OCI-LY1 (cell line): ENCODE measurements around the gene ITK.

Experiments used
- H2AFZ ChIP-seq: fragments of 200-600 bp; sonication (generic), shearing (Covaris generic); 2 replicates; pipeline ENCODE4 v1.6.0; 2014; ENCODE audit warnings: antibody characterized with exemption, mild to moderate bottlenecking, low read length
- H3F3A ChIP-seq: fragments of 200-600 bp; sonication (generic), shearing (Covaris generic); 2 replicates; pipeline ENCODE4 v1.6.0; 2014; ENCODE audit warnings: mild to moderate bottlenecking, antibody characterized with exemption, low read length, moderate library complexity; ENCODE audit not compliant: insufficient read depth
- H3K27ac ChIP-seq: fragments of 200-600 bp; sonication (generic); 2 replicates; pipeline ENCODE4 v1.5.1; 2014; ENCODE audit warnings: low read length, mixed run types, mild to moderate bottlenecking, low read depth; ENCODE audit not compliant: poor library complexity, severe bottlenecking
- H3K27me3 ChIP-seq: fragments of 200-600 bp; sonication (generic); 2 replicates; pipeline ENCODE4 v1.6.0; 2014; ENCODE audit warnings: antibody characterized with exemption, mild to moderate bottlenecking, low read length, moderate library complexity; ENCODE audit not compliant: insufficient read depth
- H3K36me3 ChIP-seq: fragments of 200-600 bp; sonication (generic); 2 replicates; pipeline ENCODE4 v1.6.1; 2014; ENCODE audit warnings: mild to moderate bottlenecking, antibody characterized with exemption, low read length, moderate library complexity, mixed read lengths; ENCODE audit not compliant: insufficient read depth
- H3K4me1 ChIP-seq: fragments of 200-600 bp; sonication (generic); 2 replicates; pipeline ENCODE4 v1.5.1; 2014; ENCODE audit warnings: mild to moderate bottlenecking, low read length, moderate library complexity; ENCODE audit not compliant: insufficient read depth, severe bottlenecking
- H3K4me2 ChIP-seq: fragments of 200-600 bp; sonication (generic), shearing (Covaris generic); 2 replicates; pipeline ENCODE4 v1.6.1; 2014; ENCODE audit warnings: low read length
- H3K4me3 ChIP-seq: fragments of 200-600 bp; sonication (generic); 2 replicates; pipeline ENCODE4 v1.5.1; 2014; ENCODE audit warnings: low read length, low read depth, mild to moderate bottlenecking, mixed read lengths; ENCODE audit not compliant: poor library complexity, severe bottlenecking
- H3K79me2 ChIP-seq: fragments of 200-600 bp; shearing (Covaris generic); 2 replicates; pipeline ENCODE4 v1.6.1; 2016; ENCODE audit warnings: mixed run types, low read length, mixed read lengths; ENCODE audit not compliant: insufficient read depth
- H3K9ac ChIP-seq: fragments of 200-600 bp; sonication (generic), shearing (Covaris generic); 2 replicates; pipeline ENCODE4 v1.6.1; 2014; ENCODE audit warnings: mild to moderate bottlenecking, low read length, mixed read lengths
- H3K9me2 ChIP-seq: fragments of 200-600 bp; sonication (generic), shearing (Covaris generic); 2 replicates; pipeline ENCODE4 v1.6.1; 2014; ENCODE audit warnings: low read depth, mild to moderate bottlenecking, low read length, mixed read lengths
- H3K9me3 ChIP-seq: fragments of 200-600 bp; shearing (Covaris generic); 2 replicates; pipeline ENCODE4 v1.6.1; 2014; ENCODE audit warnings: low read length, mixed read lengths
- H4K20me1 ChIP-seq: fragments of 200-600 bp; sonication (generic), shearing (Covaris generic); 2 replicates; pipeline ENCODE4 v1.6.0; 2016; ENCODE audit warnings: mild to moderate bottlenecking, low read length; ENCODE audit not compliant: insufficient read depth
- CTCF ChIP-seq: fragments of 200-600 bp; sonication (generic), shearing (Covaris generic); IDR thresholded peaks from 2 replicates; pipeline ENCODE4 v1.5.1; 2017; ENCODE audit warnings: mild to moderate bottlenecking, antibody characterized with exemption, low read length, moderate library complexity, mixed read lengths
- EZH2 ChIP-seq: fragments of 200-600 bp; sonication (generic), shearing (Covaris generic); IDR thresholded peaks from 2 replicates; pipeline ENCODE4 v1.8.0; 2017; ENCODE audit warnings: borderline replicate concordance, mixed run types, mild to moderate bottlenecking, antibody characterized with exemption, low read length, moderate library complexity, mixed read lengths

Gene ITK

GRCh38 chr5:157252711-157253465 is 72.2 kb downstream of the ITK start:
- Histone ChIP-seq H3K4me3 (no peak overlapping the region), H2AFZ (no peak overlapping the region)

GRCh38 chr5:157253547-157253946 is 72.9 kb downstream of the ITK start:
- peak; percentile 99 for TF ChIP-seq CTCF
- no peak for TF ChIP-seq EZH2
- H3K9ac ChIP-seq: no peak overlapping the region
- no peak overlapping the region for H3K27ac ChIP-seq
- no peaks in the 10 kb centered on the region for H3K27me3 ChIP-seq
- H2AFZ ChIP-seq: no peak overlapping the region
- no peak overlapping the region for H3K4me2 ChIP-seq
- no peaks in the 10 kb centered on the region for H4K20me1 ChIP-seq
- H3K4me1 ChIP-seq: peaks cover 7% of the 10 kb centered on the region
- no peaks in the 10 kb centered on the region for H3K79me2 ChIP-seq
- H3F3A ChIP-seq: no peaks in the 10 kb centered on the region
- H3K9me2 ChIP-seq: no peaks in the 10 kb centered on the region
- H3K4me3 ChIP-seq: no peak overlapping the region
- H3K36me3 ChIP-seq: peaks cover 60% of the 10 kb centered on the region
- no peaks in the 10 kb centered on the region for H3K9me3 ChIP-seq

More at GRCh38 chr5:157252711-157253465, 72.2 kb downstream of the ITK start:
- Histone ChIP-seq H3K79me2 (no peaks in the 10 kb centered on the region), H3K36me3 (peaks cover 66% of the 10 kb centered on the region), H3K9me3 (no peaks in the 10 kb centered on the region), H3K9me2 (no peaks in the 10 kb centered on the region), H3K9ac (no peak overlapping the region; the same call in 1 of the 2 replicates), H3K27me3 (no peaks in the 10 kb centered on the region), H3K27ac (peak overlapping the region; percentile 31), H3F3A (no peaks in the 10 kb centered on the region), H4K20me1 (no peaks in the 10 kb centered on the region), H3K4me2 (0 out of 2 replicates have a peak overlapping the region, but pooled peaks have one; percentile 5), H3K4me1 (peaks cover 7% of the 10 kb centered on the region)
- no peak for TF ChIP-seq CTCF
- no peak for TF ChIP-seq EZH2

DNA sequence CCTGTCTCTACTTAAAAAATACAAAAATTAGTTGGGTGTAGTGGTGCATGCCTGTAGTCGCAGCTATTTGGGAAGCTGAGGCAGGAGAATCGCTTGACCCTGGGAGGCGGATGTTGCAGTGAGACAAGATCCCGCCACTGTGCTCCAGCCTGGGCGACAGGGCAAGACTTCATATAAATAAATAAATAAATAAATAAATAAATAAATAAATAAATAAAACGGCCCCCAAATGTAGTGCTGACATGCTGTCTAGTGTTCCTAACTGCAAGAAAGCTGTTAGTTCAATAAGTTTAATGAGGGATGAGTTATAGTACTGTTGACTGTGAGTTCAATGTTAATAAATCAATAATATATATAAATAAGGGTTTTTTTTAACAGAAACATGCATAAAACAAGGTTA is 77.8 kb downstream of the ITK start:
- H3K4me3 ChIP-seq: no peak overlapping the region
- no peak overlapping the region for H3K4me2 ChIP-seq
- no peaks in the 10 kb centered on the region for H3K9me3 ChIP-seq
- no peaks in the 10 kb centered on the region for H3K79me2 ChIP-seq
- no peaks in the 10 kb centered on the region for H3F3A ChIP-seq
- H3K36me3 ChIP-seq: peaks cover 20% of the 10 kb centered on the region; the same call in 1 of the 2 replicates
- no peaks in the 10 kb centered on the region for H4K20me1 ChIP-seq
- no peak for TF ChIP-seq CTCF
- TF ChIP-seq EZH2: no peak
- no peaks in the 10 kb centered on the region for H3K27me3 ChIP-seq
- no peak overlapping the region for H2AFZ ChIP-seq
- H3K9me2 ChIP-seq: no peaks in the 10 kb centered on the region
- H3K9ac ChIP-seq: no peak overlapping the region
- H3K4me1 ChIP-seq: peaks cover 4% of the 10 kb centered on the region
- no peak overlapping the region for H3K27ac ChIP-seq
